ENCODE results near the gene PCDH9.

PCDH9 gene

DNA sequence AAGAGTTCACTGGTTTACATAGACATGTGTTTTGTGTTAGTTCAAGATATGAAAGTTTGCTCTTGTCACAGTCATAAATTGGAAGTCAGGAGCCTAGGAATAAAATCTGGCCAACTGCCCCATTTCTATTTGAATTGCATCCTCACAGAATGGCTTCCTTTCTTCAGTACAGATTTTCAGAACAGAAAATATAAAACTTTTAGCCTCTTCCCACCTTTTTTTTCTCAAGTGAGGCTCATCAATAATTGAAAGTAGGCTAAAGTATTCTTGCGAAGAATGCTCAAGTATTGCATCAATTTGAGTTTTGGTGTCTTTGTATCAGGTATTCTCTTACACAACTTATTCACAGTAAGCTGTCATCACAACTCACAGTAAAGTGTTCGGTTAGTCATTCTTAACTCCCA is 802.7 kb downstream of the PCDH9 start:
- Histone ChIP-seq H3K79me2 (ENCODE audit: low read length) (no peaks in the 10 kb centered on the region), H3K27me3 (ENCODE audit: low read depth, low read length) (no peaks in the 10 kb centered on the region), H3K36me3 (replicated peaks; ENCODE audit: low read depth, low read length) (no peaks in the 10 kb centered on the region), H2AFZ (ENCODE audit: low read depth, low read length) (no peak overlapping the region), H3K27ac (ENCODE audit: low read length) (no peak overlapping the region), H3K4me2 (ENCODE audit: low read length) (no peak overlapping the region), H3K9ac (ENCODE audit: low read length) (no peak overlapping the region), H3K4me3 (ENCODE audit: low read length) (no peak overlapping the region), H4K20me1 (ENCODE audit: insufficient read depth, low read length) (no peaks in the 10 kb centered on the region), H3K9me3 (ENCODE audit: insufficient read depth, low read length) (no peaks in the 10 kb centered on the region), H3K4me1 (ENCODE audit: low read length) (no peaks in the 10 kb centered on the region)
- no peak for TF ChIP-seq EZH2phosphoT487 (IDR thresholded peaks at IDR 0.05; ENCODE audit: low read depth)
- TF ChIP-seq, protein P1, sequence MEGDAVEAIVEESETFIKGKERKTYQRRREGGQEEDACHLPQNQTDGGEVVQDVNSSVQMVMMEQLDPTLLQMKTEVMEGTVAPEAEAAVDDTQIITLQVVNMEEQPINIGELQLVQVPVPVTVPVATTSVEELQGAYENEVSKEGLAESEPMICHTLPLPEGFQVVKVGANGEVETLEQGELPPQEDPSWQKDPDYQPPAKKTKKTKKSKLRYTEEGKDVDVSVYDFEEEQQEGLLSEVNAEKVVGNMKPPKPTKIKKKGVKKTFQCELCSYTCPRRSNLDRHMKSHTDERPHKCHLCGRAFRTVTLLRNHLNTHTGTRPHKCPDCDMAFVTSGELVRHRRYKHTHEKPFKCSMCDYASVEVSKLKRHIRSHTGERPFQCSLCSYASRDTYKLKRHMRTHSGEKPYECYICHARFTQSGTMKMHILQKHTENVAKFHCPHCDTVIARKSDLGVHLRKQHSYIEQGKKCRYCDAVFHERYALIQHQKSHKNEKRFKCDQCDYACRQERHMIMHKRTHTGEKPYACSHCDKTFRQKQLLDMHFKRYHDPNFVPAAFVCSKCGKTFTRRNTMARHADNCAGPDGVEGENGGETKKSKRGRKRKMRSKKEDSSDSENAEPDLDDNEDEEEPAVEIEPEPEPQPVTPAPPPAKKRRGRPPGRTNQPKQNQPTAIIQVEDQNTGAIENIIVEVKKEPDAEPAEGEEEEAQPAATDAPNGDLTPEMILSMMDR (IDR thresholded peaks at IDR 0.05; ENCODE audit: low read depth, low read length), result no peak

DNA sequence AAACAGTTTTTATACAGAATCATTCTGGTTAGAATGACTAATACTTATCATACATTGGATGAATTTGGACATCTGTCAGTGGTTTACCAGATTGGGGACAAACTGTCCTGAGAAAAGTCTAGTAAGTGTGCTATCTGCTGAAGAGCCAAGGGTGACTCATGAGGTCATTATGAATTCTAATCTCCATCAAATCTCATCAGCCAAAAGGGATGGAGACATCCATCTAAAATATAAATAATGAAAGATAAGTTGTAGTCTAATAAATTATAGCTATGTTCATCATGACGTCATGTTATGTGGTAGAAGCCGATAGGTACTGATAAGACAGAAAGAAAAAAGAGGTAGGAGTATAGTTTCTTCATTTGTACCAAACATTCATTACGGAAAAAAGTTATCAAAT is 804.4 kb downstream of the PCDH9 start:
- Histone ChIP-seq H3K27me3 (ENCODE audit: low read depth, low read length) (no peaks in the 10 kb centered on the region), H2AFZ (ENCODE audit: low read depth, low read length) (no peak overlapping the region), H3K9ac (ENCODE audit: low read length) (no peak overlapping the region), H4K20me1 (ENCODE audit: insufficient read depth, low read length) (no peaks in the 10 kb centered on the region), H3K9me3 (ENCODE audit: insufficient read depth, low read length) (peaks cover 8% of the 10 kb centered on the region; the same call in 1 of the 2 replicates), H3K4me2 (ENCODE audit: low read length) (no peak overlapping the region), H3K27ac (ENCODE audit: low read length) (no peak overlapping the region), H3K4me3 (ENCODE audit: low read length) (no peak overlapping the region), H3K79me2 (ENCODE audit: low read length) (no peaks in the 10 kb centered on the region), H3K36me3 (replicated peaks; ENCODE audit: low read depth, low read length) (no peaks in the 10 kb centered on the region), H3K4me1 (ENCODE audit: low read length) (no peaks in the 10 kb centered on the region)
- TF ChIP-seq, protein P1 (IDR thresholded peaks at IDR 0.05; ENCODE audit: low read depth, low read length), result no peak
- TF ChIP-seq EZH2phosphoT487 (IDR thresholded peaks at IDR 0.05; ENCODE audit: low read depth), result no peak

DNA sequence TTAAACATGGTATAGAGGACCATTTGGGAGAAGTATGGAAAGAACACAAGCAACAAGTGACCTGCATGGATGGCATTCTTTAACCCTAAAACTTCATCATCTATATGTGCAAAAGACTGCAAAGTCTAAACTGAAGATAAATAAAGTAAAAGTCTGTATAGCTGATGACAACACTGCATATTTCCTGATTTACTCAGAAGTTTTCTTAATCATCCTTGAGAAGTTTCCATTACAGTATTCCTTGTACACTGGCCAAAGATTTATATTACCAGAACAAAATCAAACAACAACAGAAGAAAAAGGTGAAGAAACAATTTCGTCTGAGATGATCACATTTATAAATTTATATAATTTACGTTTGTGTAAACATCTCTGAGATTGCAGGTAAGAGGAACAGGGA is 805.7 kb downstream of the PCDH9 start:
- no peak for TF ChIP-seq EZH2phosphoT487 (IDR thresholded peaks at IDR 0.05; ENCODE audit: low read depth)
- TF ChIP-seq, protein P1 (IDR thresholded peaks at IDR 0.05; ENCODE audit: low read depth, low read length), result no peak
- Histone ChIP-seq H2AFZ (ENCODE audit: low read depth, low read length) (no peak overlapping the region), H3K79me2 (ENCODE audit: low read length) (no peaks in the 10 kb centered on the region), H3K27ac (ENCODE audit: low read length) (no peak overlapping the region), H4K20me1 (ENCODE audit: insufficient read depth, low read length) (no peaks in the 10 kb centered on the region), H3K27me3 (ENCODE audit: low read depth, low read length) (no peaks in the 10 kb centered on the region), H3K4me1 (ENCODE audit: low read length) (no peaks in the 10 kb centered on the region), H3K9me3 (ENCODE audit: insufficient read depth, low read length) (peaks cover 9% of the 10 kb centered on the region; the same call in 1 of the 2 replicates), H3K36me3 (replicated peaks; ENCODE audit: low read depth, low read length) (no peaks in the 10 kb centered on the region), H3K4me3 (ENCODE audit: low read length) (no peak overlapping the region), H3K4me2 (ENCODE audit: low read length) (no peak overlapping the region), H3K9ac (ENCODE audit: low read length) (no peak overlapping the region)

DNA sequence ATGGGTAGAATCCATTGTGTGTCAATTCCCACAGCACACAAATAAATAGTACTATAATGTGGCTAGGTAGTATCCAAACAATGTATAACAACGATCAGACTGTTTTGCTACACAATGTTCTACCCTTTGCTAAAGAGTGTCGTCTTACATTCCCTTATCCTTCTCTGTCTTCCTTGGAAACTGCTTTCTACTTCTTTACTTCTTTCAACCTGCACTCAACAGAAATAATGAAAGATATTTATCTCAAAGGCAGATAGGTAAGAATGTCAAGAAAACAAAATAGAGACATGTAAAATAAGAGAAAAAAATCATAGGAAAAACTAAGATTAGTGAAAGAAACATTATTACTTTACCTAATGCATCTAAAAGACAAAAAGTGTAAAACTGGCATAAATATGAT is 814.7 kb downstream of the PCDH9 start:
- H3K9ac ChIP-seq (ENCODE audit: low read length), result no peak overlapping the region
- no peak overlapping the region for H3K4me2 ChIP-seq (ENCODE audit: low read length)
- H4K20me1 ChIP-seq (ENCODE audit: insufficient read depth, low read length), result no peaks in the 10 kb centered on the region
- no peaks in the 10 kb centered on the region for H3K27me3 ChIP-seq (ENCODE audit: low read depth, low read length)
- TF ChIP-seq, protein P1 (IDR thresholded peaks at IDR 0.05; ENCODE audit: low read depth, low read length), result no peak
- no peak for TF ChIP-seq EZH2phosphoT487 (IDR thresholded peaks at IDR 0.05; ENCODE audit: low read depth)
- H2AFZ ChIP-seq (ENCODE audit: low read depth, low read length), result no peak overlapping the region
- H3K4me1 ChIP-seq (ENCODE audit: low read length), result no peaks in the 10 kb centered on the region
- H3K27ac ChIP-seq (ENCODE audit: low read length), result no peak overlapping the region
- no peaks in the 10 kb centered on the region for H3K9me3 ChIP-seq (ENCODE audit: insufficient read depth, low read length)
- no peak overlapping the region for H3K4me3 ChIP-seq (ENCODE audit: low read length)
- no peaks in the 10 kb centered on the region for H3K36me3 ChIP-seq (replicated peaks; ENCODE audit: low read depth, low read length)
- H3K79me2 ChIP-seq (ENCODE audit: low read length), result no peaks in the 10 kb centered on the region

Measured in OCI-LY3 (cell line).